HepG2 (cell line): ENCODE results near the gene SIT1. TPM values are rescaled to one million over a fixed set of nuclear protein-coding genes. Genes with fewer than 3 reads are reported as not detected.

Source experiments
- CBX2 ChIP-seq, 2 experiments: fragments of 200-600 bp in 1 of 2; sonication (generic); formaldehyde crosslinking in 1 of 2; IDR thresholded peaks; 2 replicates each; pipeline versions ENCODE4 v1.7.0 to v1.8.1; 2018 to 2022; ENCODE audit warnings: low read depth in 2 of 2, low read length in 1 of 2, mild to moderate bottlenecking in 1 of 2, missing genetic modification reagents in 1 of 2
- CENPT ChIP-seq: sonication (generic); formaldehyde crosslinking; IDR thresholded peaks from 2 replicates; pipeline ENCODE4 v1.8.0; 2022; ENCODE audit warnings: low read depth, mild to moderate bottlenecking, moderate library complexity, missing genetic modification reagents
- KDM5B ChIP-seq: sonication (generic); formaldehyde crosslinking; IDR thresholded peaks from 2 replicates; pipeline ENCODE4 v1.4.0; 2020; ENCODE audit warnings: missing genetic modification reagents, mild to moderate bottlenecking, borderline replicate concordance
- LCORL ChIP-seq, 2 experiments: fragments of 450-650 bp in 1 of 2; sonication (generic) in 1 of 2; formaldehyde crosslinking in 1 of 2; IDR thresholded peaks; 2 replicates each; pipeline versions ENCODE4 v1.5.0 to v1.6.1; 2017 to 2020; ENCODE audit warnings: antibody characterized with exemption in 1 of 2, missing genetic modification reagents in 1 of 2
- MED1 ChIP-seq: sonication (generic); formaldehyde crosslinking; IDR thresholded peaks from 2 replicates; pipeline ENCODE4 v1.4.0; 2020; ENCODE audit warnings: missing genetic modification reagents
- NFIC ChIP-seq: IDR thresholded peaks from 2 replicates; pipeline ENCODE4 v1.6.1; 2012; ENCODE audit warnings: mild to moderate bottlenecking, low read length, inconsistent platforms
- NPAS2 ChIP-seq: sonication (generic); formaldehyde crosslinking; IDR thresholded peaks from 2 replicates; pipeline ENCODE4 v1.8.0; 2022; ENCODE audit warnings: mild to moderate bottlenecking, missing genetic modification reagents, borderline replicate concordance
- PCBP2 ChIP-seq: fragments of 200-400 bp; formaldehyde crosslinking; optimal IDR thresholded peaks from 2 replicates; pipeline ENCODE3; 2018; ENCODE audit warnings: low read length, low read depth; ENCODE audit not compliant: poor library complexity, severe bottlenecking
- RXRA ChIP-seq: sonication (generic); formaldehyde crosslinking; IDR thresholded peaks from 2 replicates; pipeline ENCODE4 v1.5.1; 2020; ENCODE audit warnings: missing genetic modification reagents
- RXRB ChIP-seq: IDR thresholded peaks from 2 replicates; pipeline ENCODE4 v1.6.1; 2016; ENCODE audit warnings: borderline replicate concordance, missing genetic modification reagents, missing compliant biosample characterization
- YEATS4 ChIP-seq: sonication (generic); formaldehyde crosslinking; IDR thresholded peaks from 2 replicates; pipeline ENCODE4 v1.4.0; 2020; ENCODE audit warnings: missing genetic modification reagents, borderline replicate concordance
- ZBTB38 ChIP-seq: sonication (generic); formaldehyde crosslinking; IDR thresholded peaks from 2 replicates; pipeline ENCODE4 v1.5.1; 2020; ENCODE audit warnings: mild to moderate bottlenecking, missing genetic modification reagents
- ZFX ChIP-seq: sonication (generic); formaldehyde crosslinking; IDR thresholded peaks from 2 replicates; pipeline ENCODE4 v1.4.0; 2020; ENCODE audit warnings: mild to moderate bottlenecking, low read depth, missing genetic modification reagents, moderate library complexity
- ZNF292 ChIP-seq: sonication (generic); formaldehyde crosslinking; IDR thresholded peaks from 2 replicates; pipeline ENCODE4 v1.8.1; 2022; ENCODE audit warnings: mild to moderate bottlenecking, low read depth, missing genetic modification reagents, borderline replicate concordance
- ZNF468 ChIP-seq: sonication (generic); formaldehyde crosslinking; IDR thresholded peaks from 2 replicates; pipeline ENCODE4 v1.8.0; 2022; ENCODE audit warnings: mild to moderate bottlenecking, moderate library complexity, missing genetic modification reagents
- ZNF484 ChIP-seq: sonication (generic); formaldehyde crosslinking; IDR thresholded peaks from 2 replicates; pipeline ENCODE4 v1.5.1; 2020; ENCODE audit warnings: mild to moderate bottlenecking, low read depth, missing genetic modification reagents, borderline replicate concordance
- ZNF569 ChIP-seq: sonication (generic); formaldehyde crosslinking; IDR thresholded peaks from 2 replicates; pipeline ENCODE4 v1.5.0; 2020; ENCODE audit warnings: mild to moderate bottlenecking, missing genetic modification reagents, moderate library complexity, borderline replicate concordance
- ZNF761 ChIP-seq: sonication (generic); formaldehyde crosslinking; conservative IDR thresholded peaks from 2 replicates; pipeline ENCODE4 v1.4.0; 2020; ENCODE audit warnings: mild to moderate bottlenecking, missing genetic modification reagents
- ZSCAN21 ChIP-seq: sonication (generic); formaldehyde crosslinking; IDR thresholded peaks from 2 replicates; pipeline ENCODE4 v1.8.0; 2022; ENCODE audit warnings: mild to moderate bottlenecking, missing genetic modification reagents, moderate library complexity, borderline replicate concordance
- ZSCAN29 ChIP-seq: sonication (generic); formaldehyde crosslinking; conservative IDR thresholded peaks from 2 replicates; pipeline ENCODE4 v1.4.0; 2020; ENCODE audit warnings: mild to moderate bottlenecking, missing genetic modification reagents
- polyA plus RNA-seq, 8 experiments: library from polyadenylated mRNA; depleted of rRNA in 3 of 8; stranded (reverse) in 7 of 8; unstranded in 1 of 8; fragments of >200 nt; fragmentation: Illumina TruSeq in 4 of 8; extraction: Trizol in 4 of 8; gene quantifications; 2 replicates each; pipeline versions ENCODE4 v1.2.1 to v1.2.3, GENCODE V29; 2011 to 2016; ENCODE audit warnings: low read depth in 4 of 8, missing spikeins in 1 of 8, mixed read lengths in 1 of 8; ENCODE audit not compliant: insufficient read depth in 1 of 8
- total RNA-seq, 5 experiments: library from RNA; depleted of rRNA; stranded (reverse); fragments of >200 nt; fragmentation: Illumina TruSeq; extraction: Trizol; gene quantifications; 2 replicates each; pipeline ENCODE4 v1.2.3, GENCODE V29; 2016; ENCODE audit warnings: low read depth in 1 of 5
- TF ChIP-seq, protein P1 (sequence below): sonication (generic); formaldehyde crosslinking; IDR thresholded peaks from 2 replicates; pipeline ENCODE4 v1.5.1; 2020; ENCODE audit warnings: mild to moderate bottlenecking, moderate library complexity, missing genetic modification reagents
- TF ChIP-seq, protein P2 (sequence below): IDR thresholded peaks from 2 replicates; pipeline ENCODE4 v1.6.1; 2012; ENCODE audit warnings: low read depth, low read length, improper control_type of control experiment
- TF ChIP-seq, protein P3 (sequence below): IDR thresholded peaks from 2 replicates; pipeline ENCODE4 v1.6.1; 2016; ENCODE audit warnings: missing genetic modification reagents, missing compliant biosample characterization

SIT1 gene
- total and polyA plus RNA-seq, 2 of the 13 experiments (the other 11 are each of a cell fraction or from before 2014, with no cell fraction given) = 0.09 to 6.7 TPM

DNA sequence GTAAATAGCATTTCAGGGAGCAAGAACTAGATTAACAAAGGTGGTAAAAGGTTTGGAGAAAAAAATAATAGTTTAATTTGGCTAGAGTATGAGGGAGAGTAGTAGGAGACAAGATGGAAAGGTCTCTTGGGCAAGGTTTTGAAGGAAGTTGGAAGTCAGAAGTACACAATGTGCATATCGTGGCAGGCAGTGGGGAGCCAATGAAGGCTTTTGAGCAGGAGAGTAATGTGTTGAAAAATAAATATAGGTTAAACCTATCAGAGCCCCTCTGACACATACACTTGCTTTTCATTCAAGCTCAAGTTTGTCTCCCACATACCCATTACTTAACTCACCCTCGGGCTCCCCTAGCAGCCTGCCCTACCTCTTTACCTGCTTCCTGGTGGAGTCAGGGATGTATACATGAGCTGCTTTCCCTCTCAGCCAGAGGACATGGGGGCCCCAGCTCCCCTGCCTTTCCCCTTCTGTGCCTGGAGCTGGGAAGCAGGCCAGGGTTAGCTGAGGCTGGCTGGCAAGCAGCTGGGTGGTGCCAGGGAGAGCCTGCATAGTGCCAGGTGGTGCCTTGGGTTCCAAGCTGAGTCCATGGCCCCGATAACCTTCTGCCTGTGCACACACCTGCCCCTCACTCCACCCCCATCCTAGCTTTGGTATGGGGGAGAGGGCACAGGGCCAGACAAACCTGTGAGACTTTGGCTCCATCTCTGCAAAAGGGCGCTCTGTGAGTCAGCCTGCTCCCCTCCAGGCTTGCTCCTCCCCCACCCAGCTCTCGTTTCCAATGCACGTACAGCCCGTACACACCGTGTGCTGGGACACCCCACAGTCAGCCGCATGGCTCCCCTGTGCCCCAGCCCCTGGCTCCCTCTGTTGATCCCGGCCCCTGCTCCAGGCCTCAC, 22.6 kb upstream of the SIT1 start, which contains the start of gene CA9 (continued):
- peak; percentile 49; the same call in 1 of the 2 replicates for TF ChIP-seq RXRA (CRISPR knock-in tag)
- TF ChIP-seq, protein P1, sequence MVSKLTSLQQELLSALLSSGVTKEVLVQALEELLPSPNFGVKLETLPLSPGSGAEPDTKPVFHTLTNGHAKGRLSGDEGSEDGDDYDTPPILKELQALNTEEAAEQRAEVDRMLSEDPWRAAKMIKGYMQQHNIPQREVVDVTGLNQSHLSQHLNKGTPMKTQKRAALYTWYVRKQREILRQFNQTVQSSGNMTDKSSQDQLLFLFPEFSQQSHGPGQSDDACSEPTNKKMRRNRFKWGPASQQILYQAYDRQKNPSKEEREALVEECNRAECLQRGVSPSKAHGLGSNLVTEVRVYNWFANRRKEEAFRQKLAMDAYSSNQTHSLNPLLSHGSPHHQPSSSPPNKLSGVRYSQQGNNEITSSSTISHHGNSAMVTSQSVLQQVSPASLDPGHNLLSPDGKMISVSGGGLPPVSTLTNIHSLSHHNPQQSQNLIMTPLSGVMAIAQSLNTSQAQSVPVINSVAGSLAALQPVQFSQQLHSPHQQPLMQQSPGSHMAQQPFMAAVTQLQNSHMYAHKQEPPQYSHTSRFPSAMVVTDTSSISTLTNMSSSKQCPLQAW (CRISPR knock-in tag) = 0 out of 2 replicates have a peak, but pooled peaks have one; percentile 18
- no peak for TF ChIP-seq CBX2 (IDR thresholded peaks at IDR 0.05; ENCODE audit: low read depth, low read length)
- TF ChIP-seq CBX2 (CRISPR knock-in tag; IDR thresholded peaks at IDR 0.05; ENCODE audit: low read depth) = no peak
- TF ChIP-seq RXRB = peak; percentile 27; the same call in 1 of the 2 replicates
- no peak for TF ChIP-seq PCBP2
- TF ChIP-seq MED1 (CRISPR knock-in tag) = 0 out of 2 replicates have a peak, but pooled peaks have one; percentile 18
- TF ChIP-seq ZNF761 (CRISPR knock-in tag) = 0 out of 2 replicates have a peak, but pooled peaks have one; percentile 62
- 0 out of 2 replicates have a peak, but pooled peaks have one; percentile 66 for TF ChIP-seq ZNF569
- no peak for TF ChIP-seq NPAS2 (CRISPR knock-in tag)
- TF ChIP-seq, protein P2, sequence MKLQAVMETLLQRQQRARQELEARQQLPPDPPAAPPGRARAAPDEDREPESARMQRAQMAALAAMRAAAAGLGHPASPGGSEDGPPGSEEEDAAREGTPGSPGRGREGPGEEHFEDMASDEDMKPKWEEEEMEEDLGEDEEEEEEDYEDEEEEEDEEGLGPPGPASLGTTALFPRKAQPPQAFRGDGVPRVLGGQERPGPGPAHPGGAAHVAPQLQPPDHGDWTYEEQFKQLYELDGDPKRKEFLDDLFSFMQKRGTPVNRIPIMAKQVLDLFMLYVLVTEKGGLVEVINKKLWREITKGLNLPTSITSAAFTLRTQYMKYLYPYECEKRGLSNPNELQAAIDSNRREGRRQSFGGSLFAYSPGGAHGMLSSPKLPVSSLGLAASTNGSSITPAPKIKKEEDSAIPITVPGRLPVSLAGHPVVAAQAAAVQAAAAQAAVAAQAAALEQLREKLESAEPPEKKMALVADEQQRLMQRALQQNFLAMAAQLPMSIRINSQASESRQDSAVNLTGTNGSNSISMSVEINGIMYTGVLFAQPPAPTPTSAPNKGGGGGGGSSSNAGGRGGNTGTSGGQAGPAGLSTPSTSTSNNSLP = no peak
- 0 out of 2 replicates have a peak, but pooled peaks have one; percentile 29 for TF ChIP-seq CENPT
- peak; percentile 56 for TF ChIP-seq ZFX (CRISPR knock-in tag)
- 0 out of 2 replicates have a peak, but pooled peaks have one; percentile 18 for TF ChIP-seq ZSCAN29 (CRISPR knock-in tag)
- peak; percentile 68; the same call in 1 of the 2 replicates for TF ChIP-seq KDM5B
- TF ChIP-seq ZNF468 (CRISPR knock-in tag) = 0 out of 2 replicates have a peak, but pooled peaks have one; percentile 52
- TF ChIP-seq, protein P3, sequence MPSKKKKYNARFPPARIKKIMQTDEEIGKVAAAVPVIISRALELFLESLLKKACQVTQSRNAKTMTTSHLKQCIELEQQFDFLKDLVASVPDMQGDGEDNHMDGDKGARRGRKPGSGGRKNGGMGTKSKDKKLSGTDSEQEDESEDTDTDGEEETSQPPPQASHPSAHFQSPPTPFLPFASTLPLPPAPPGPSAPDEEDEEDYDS (CRISPR knock-in tag) = 0 out of 2 replicates have a peak, but pooled peaks have one; percentile 18
- TF ChIP-seq YEATS4 (CRISPR knock-in tag) = 0 out of 2 replicates have a peak, but pooled peaks have one; percentile 36
- TF ChIP-seq ZBTB38 = peak; percentile 62; the same call in 1 of the 2 replicates
- TF ChIP-seq ZNF484 = no peak
- no peak for TF ChIP-seq NFIC
- peak; percentile 39; the same call in 1 of the 2 replicates for TF ChIP-seq ZSCAN21
- no peak for TF ChIP-seq LCORL (IDR thresholded peaks at IDR 0.05)
- TF ChIP-seq LCORL (CRISPR knock-in tag; IDR thresholded peaks at IDR 0.05) = peak; percentile 52; the same call in 1 of the 2 replicates
- peak; percentile 57 for TF ChIP-seq ZNF292 (CRISPR knock-in tag)
